HG03342 (cell line): ENCODE measurements around the gene USHBP1.

Source experiments
- ATAC-seq: cut with Tn5 transposase; IDR thresholded peaks from one replicate; pipeline ENCODE4 v1.9.1; 2021; ENCODE audit warnings: mild to moderate bottlenecking, moderate library complexity; ENCODE audit not compliant: unreplicated experiment

Gene USHBP1

DNA sequence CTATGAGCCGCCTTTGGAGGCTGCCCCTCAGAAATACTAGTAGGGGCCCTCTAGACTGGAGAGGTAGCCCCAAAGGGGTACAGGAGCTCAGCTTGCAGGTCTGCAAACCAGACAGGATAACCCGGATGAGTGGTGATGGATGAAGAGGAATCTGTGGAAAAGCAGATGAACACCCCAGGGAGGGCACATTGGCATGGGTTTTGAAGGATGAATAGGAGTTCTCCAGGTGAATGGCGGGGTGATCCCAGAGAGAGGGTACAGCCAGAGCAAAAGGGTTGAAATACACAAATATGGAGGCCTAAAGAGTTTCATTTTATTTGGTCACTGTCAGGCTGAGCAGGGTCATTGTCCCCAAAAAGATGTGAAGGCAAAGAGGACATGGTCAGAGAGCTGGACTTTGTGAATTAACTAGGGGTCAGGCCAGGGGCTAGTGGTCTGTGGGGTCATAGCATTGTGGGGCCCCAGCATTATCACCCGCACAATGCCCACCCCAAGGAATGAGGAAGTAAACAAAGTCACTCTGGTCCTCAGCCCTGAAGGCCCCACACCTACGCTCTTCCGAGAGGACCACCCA, 23.6 kb downstream of the USHBP1 start:
- ATAC-seq, result no peak

DNA sequence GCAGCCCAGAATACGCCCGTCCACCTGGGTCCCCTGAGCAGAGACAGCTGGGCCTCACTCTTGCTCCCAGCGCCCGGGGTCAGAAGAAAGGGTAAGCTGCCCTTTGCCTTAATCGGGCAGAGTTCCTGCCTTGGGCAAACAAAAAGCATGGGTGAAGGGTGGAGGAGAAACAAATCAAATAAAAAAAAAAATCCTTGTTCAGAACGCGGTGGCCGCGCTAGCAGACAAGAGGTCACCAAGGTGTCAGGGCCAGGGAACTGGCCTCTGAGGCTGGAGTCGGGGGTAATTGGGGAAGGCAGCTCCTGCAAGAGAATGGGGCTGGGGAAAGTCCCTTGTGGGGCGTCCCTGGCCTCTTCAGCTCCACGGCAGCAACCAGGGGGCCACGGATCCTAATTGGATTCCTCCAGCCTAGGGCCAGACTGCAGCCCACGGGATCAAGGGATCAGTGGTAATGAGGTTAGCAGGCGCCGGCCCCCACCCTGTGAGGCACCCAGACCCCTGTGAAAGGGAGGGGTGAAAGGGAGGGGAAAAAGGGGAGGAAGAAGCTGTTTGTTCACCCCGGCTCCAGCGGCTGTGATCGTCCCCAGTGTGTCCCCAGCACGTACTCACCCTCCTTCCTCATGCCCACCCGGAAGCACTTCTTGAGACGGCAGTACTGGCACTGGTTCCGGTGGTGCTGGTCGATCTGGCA, 24.3 kb downstream of the USHBP1 start:
- ATAC-seq, result no peak

DNA sequence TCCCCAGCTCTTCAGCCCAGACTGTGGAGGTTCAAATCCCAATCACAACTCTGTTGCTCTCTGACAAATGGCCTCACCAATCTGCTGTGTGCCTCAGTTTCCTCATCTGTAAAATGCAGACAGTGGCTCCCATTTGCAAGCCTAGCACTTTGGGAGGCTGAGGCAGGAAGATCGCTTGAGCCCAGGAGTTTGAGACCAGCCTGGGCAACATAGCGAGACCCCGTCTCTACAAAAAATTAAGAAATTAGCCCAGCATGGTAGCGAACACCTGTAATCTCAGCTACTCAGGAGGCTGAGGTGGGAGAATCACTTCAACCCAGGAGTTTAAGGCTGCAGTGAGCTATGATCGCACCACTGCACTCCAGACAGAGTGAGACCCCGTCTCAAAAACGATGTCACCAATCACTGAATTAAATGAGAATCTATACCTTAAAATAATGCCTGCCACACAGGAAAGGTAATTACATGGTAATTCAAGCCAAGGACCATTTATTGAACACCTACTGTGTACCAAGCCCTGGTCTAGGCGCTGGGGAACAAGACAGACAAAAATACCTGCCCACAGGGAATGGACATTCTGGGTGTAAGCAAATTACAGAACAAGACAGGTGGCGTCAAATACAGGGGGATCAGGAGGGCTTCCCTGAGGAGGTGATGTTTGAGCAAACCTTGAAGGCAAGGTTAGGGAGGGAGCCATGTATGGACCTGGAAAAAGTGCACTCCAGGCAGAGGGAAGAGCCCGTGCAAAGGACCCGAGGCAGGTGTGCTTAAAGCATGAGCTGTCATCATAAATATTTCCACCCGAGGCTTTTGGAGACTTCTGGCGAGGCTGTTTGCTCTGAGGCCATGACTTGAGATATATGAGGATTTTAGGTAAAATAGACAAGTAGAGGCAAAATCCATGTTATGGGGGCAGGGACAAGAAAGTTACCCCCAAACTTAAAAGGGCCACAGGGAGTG, 26.5 kb downstream of the USHBP1 start:
- ATAC-seq, result no peak

DNA sequence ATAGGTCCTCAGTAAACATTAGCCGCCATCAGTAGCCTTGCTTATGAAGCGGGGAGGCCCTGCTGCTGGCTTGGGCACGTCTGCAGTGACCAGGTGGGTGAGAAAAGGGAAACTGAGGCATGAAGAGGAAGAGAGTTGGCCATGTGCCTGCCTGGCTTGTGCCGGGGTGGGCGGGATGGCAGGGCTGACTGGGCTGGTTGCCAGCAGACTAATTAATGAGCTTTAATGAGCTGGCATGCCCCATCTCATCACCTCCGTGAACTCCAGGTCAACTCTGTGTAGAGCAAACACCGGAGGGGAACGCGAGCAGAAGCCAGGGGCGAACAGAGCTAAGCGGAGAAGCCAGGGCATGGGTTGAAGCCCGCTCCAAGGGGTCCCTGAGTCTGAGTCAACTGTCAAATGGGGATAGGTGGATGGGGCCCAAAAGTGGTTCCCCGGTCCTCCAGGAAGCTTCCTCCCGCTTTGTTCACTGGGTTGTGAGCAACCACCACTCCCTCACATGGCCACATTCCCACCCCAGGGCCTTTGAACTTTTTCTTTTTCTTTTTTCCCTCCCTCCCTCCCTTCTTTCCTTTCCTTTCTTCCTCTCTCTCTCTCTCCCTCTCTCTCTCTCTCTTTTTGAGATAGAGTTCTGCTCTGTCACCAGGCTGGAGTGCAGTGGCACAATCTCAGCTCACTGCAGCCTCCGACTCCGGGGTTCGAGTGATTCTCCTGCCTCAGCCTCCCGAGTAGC, 27.6 kb downstream of the USHBP1 start:
- ATAC-seq, result no peak

DNA sequence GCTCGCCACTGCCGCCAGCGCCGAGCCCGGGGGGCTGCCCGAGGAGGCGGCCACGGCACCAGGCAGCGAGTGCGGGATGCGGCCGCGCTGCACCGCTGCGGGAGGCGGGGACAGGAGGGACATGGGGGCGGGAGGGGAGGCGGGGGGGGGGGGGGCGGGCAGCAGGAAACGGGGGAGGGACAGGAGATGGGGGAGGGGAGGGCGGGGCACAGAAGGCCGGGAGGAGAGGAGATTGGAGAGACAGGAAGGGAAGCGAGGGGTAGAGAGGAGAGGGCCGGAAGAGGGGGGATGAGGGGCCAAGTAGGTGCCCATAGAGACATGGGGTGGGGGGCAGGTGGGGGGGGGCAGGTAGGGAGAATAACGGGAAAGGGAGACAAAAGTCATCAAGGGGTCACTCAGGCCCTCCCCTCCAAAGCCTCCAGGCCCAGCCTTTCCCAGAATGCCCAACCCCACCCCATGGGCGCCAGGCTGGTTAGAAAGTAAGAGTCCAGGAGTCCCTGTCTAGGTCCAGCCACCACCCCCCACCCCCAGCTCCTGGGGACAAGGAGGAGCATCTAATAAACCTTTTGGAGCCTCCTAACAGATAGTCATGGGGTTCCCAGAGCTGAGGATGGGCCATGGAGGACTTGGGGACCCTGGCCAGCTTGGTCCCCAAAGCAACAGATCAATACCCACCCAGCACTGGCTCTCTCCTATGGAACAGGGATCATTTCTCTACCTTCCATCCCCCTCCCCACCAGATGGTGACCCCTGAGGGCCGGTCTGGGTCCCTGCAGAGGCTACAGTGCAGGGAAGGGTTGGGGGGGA, 28.4 kb downstream of the USHBP1 start:
- no peak for ATAC-seq

DNA sequence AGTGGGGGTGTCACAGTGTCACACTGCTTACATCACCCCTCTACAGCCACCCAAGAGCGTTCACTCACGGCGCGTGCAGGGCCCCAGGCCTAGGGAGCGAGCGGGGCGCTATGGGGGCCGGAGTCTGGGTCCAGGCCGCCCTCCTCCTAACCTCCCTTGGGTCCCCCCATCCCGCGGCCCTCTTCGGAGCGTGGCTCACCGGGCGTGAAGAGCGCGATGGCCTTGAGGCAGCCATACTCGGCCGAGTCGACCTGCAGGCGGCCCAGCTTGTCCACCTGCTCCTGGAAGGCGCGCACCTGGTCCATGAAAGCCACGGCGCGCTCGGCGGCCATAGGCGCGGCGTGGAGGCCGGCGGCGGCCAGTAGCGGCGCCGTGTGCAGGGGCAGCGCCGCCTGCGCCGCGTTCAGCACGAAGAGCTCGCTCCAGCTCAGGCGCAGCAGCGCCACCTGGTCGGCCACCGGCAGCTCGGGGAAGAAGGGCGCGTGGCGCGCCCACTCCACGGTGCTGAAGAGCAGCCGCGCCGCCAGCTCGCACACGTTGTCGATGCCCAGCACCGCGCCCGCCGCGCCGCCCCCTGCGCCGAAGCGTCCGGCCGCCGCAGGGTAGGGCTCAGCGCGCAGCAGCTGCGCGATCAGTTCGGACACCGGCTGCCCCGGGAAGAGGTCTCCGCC, 29.1 kb downstream of the USHBP1 start:
- no peak for ATAC-seq

DNA sequence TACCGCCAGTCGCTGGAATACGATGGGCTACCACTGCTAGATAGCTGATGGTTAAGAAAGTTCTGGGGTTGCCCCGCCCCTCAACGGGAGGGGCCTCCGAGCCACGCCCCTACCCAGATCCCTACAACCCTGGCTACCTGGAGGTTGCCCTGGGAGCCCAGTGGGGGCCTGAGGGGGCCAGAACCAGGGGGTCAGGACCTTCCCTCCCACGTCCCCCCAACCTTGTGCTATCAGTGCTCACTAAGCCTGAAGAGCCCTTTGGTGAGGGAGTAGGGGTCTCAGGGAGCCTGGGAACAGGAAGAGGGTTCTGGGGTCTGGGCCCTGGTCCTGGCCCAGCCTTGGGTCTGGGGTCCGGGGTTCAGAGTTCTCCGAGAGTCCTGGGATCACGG, 29.6 kb downstream of the USHBP1 start:
- peak; percentile 47 for ATAC-seq

DNA sequence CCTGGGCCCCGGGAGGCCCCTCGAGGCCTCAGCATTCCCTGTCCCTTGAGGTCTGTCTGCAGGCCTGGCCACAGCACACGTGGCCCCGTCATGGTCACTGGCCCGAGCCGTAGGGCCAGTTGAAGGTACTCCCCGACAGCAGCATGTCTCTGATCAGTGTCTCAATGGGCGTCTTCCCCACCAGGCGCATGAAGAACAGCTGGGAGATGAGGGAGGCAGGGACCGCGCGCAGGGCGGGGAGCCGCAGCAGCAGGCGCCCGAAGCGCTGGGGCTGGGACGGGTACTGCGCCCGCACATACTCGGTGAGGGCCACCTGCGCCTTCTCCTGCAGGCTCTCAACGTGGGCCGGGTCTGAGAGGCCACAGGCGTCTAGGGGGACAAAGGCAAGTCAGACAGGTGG, 32.3 kb downstream of the USHBP1 start:
- no peak for ATAC-seq

DNA sequence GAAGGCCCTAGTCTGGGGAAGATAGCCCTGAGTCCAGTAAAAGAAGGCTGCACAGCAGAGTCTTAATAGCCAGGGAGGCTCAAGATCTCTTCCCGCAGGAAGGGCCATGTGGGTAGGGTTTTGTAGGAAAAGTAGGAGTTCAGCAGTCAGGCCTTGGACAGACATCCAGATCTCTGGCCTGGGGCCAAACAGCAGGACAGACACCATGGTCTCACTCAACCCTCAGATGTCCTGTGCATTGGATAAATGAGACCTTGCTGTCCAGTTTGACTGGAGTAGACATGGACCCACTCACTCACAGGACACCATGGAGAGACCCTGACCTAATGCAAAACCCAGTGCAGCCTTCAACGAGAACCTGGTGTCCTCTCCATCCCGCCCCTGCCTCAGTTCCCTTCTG, 34.7 kb downstream of the USHBP1 start:
- no peak for ATAC-seq

DNA sequence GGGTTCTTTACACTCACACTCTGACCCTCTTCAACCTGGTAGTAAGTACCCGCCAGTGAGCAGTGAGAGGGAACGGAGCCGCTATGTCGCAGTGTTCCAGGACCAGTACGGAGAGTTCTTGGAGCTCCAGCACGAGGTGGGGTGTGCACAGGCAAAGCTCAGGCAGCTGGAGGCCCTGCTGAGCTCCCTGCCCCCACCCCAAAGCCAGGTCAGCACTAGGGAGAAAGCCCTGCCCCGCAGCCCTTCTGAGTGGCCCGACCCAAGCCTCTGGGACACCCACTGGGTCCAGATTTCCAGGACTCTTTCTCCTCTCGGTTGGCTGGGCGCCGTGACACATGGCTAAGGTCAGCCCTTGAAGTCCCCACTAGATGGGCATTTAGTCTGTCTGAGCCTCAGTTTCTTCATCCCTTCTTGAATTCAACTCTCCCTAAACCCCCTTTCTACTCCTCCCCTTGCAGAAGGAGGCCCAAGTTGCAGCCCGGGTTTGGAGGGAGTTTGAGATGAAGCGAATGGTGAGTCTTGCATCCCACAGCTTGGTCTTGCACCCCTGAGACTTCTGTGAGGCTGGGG, 36.7 kb downstream of the USHBP1 start:
- no peak for ATAC-seq

DNA sequence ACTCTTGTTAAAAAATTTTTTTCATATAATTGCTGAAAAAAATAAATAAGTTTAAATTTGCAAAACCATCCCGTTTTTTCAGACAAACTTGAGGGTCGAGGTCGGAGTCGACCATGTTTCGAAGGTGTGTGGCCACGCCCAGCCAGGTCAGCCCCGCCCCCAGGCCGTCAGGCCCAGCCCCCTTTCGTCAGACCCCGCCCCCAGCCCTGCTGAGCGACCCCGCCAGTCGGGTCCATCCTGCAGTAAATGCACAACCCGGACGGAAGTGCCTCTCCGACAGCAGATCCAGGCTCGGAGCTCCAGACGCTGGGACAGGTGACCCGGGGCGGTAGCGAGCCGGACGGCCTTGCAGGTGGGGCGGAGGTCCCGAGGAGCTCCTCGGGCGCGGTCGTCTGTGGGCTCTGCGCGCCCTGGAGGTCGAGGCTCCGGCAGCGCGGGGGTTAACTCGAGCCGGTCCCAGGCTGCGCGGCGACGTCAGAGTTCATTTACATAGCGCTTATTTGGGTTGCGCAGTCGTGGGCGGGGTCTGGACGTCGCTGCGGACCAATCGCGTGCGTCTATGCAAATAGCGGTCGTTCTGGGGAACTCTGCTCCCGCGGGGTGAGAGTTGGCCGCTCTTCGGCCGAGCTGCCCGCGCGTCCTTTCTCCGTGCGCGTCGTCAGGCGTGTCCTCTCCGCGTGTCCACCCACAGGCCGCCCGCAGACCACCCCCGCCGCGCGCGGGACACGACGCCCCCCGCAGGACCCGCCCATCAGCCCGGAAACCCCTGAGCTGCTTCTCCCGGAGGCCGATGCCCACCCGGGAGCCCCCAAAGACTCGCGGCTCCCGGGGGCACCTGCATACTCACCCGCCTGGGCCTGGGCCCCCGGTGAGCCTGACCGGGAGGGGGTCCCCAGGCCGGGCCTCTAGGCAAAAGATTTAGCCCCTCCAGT, 38.3 kb downstream of the USHBP1 start, which contains the start of gene OCEL1:
Gene OCEL1, plus strand, starts transcription at position 225 of the 932 bp plus-strand sequence. Its CDS starts 22 bp downstream, at position 247.
- ATAC-seq, result peak; percentile 87

DNA sequence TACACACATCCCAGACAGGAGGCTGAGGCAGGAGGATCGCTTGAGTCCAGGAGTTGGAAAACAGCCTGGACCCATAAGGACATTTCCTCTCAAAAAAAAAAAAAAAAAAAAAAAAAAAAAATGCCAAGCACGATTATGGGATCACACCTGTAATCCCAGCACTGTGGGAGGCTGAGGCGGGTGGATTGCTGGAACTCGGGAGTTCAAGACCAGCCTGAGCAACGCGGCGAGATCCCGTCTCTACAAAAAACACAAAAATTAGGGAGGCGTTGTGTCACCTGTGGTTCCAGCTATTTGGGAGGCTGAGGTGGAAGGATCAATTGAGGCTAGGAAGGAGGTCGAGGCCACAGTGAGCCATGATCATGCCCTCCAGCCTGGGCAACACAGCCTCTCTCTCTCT, 39.5 kb downstream of the USHBP1 start:
- no peak for ATAC-seq

DNA sequence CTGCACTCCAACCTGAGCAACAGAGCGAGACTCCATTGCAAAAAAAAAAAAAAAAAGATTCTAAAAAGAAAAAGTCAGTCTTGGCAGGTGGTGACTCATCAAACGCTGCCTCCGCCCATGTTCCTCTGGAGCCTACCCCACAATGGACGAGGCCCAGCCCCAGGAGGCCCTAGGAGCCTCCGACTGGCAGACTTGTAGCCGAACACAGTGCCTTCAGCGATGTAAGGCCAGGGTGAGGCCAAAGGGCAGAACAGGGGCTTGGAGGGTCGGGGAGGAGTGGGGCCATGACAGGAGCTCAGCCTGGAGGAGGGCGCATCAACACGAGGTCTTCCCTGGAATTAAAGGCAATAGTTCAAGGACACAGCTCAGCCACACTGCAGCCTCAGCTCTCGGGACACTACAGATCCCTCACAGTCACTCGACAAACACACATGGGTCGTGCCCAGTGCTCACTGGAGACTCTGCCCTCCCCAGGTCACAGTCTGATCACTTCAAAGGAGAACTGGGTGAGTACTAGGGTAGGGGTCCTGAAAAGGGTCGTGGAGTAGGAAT, 44.3 kb downstream of the USHBP1 start:
- no peak for ATAC-seq

DNA sequence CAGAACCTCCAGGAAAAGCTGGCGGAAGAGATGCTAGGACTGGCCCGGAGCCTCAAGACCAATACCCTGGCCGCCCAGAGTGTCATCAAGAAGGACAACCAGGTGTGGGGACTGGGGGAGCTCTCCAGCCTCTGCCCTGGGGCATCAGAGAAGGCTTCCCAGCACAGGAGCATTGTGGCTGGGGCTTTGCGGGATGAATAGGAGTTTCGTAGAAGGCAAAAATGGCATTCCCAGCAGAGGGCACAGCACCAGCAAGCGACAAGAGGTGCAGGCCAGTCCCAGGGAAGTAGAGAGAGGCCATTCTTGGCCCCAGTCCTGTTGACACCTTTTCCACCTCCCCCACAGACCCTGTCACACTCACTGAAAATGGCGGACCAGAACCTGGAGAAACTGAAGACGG, 45.3 kb downstream of the USHBP1 start:
- ATAC-seq, result no peak

DNA sequence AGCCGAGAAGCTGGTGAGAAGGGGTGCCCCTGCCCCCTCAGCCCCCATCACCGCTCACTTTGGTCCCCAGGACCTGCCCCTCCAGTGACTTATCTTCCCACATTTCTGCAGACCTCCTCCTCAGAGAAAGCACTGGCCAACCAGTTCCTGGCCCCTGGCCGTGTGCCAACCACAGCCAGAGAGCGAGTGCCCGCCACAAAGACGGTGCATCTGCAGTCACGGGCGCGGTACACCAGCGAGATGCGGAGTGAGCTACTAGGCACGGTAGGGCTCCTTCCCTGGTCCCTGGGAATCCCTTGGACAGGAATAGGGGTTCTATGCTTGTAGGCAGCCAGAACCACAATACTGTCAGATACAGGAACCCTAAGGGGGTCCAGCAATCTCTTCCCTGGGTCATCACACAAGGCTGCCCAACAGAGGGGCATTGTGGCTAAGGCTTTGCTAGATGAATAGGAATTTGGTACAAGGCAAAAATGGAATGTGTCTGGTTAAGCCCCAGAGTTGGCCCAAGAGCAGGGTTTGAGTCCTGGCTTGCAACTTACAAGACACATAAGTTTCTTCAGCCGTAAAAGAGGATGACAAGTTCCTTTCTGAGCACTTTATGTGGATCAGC, 48.4 kb downstream of the USHBP1 start:
- no peak for ATAC-seq

DNA sequence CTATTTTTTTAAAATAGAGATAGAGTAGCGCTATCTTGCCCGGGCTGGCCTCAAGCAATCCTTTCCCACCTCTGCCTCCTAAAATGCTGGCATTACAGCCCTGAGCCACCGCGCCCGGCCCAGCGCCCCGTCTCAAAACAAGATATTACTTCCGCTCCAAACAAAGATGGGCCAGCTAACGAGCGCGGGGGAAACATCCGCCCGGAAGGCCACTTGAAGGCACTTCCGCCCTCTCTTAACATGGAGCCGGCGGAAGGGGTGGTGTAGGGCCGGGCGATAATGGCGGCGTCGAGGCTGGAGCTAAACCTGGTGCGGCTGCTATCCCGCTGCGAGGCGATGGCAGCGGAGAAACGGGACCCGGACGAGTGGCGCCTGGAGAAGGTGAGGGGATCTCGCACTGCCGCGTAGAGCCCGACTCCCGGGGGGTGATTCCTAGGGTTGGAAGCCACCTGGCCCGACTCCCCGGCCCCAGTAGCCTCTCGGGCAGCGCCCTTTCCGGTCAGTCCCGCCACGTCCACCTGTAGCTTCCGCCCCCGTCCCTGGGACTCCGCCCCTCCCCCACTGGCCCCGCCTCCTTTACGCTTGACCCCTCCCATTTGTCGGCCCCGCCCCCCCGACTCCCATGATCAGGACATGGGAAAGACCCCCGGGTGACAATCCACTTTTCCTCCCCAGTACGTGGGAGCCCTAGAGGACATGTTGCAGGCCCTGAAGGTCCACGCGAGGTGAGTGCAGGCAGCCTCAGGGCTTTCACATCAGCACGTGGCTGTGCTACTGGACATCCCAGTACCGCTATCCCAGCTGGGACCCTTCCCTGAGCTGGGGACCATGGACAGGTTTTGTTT, 49.2 kb downstream of the USHBP1 start, which contains the start of gene USE1:
Gene USE1, plus strand, starts transcription at position 231 of the 845 bp plus-strand sequence. Its CDS starts 49 bp downstream, at position 280.
- ATAC-seq, result peak; percentile 76
